ENCODE measurements around the gene GSTM3.
A peak's percentile ranks its signal among the peaks of the same experiment; 100 is the strongest.
"Not testable (repeated sequence)": the region's sequence is repeated elsewhere in the genome, so short reads cannot be mapped to it uniquely, and the experiment has no call there.

Gene GSTM3

GRCh38 chr1:109775398-109775797 lies 34.6 kb upstream of the GSTM3 start:
- DNase-seq (ENCODE audit: low read depth, low spot score) = no peak

GRCh38 chr1:109773900-109774485 lies 33.2 kb upstream of the GSTM3 start:
- DNase-seq (ENCODE audit: low read depth, low spot score) = peak; percentile 15

- peak; percentile 83 for DNase-seq (ENCODE audit: low read depth, low spot score)
Measured at GRCh38 chr1:109773203-109773899, 32.5 kb upstream of the GSTM3 start.

GRCh38 chr1:109772658-109773202 lies 31.9 kb upstream of the GSTM3 start:
- no peak for DNase-seq (ENCODE audit: low read depth, low spot score)

- no peak for DNase-seq (ENCODE audit: low read depth, low spot score)
Measured at GRCh38 chr1:109771712-109772657, 31.1 kb upstream of the GSTM3 start.

- DNase-seq (ENCODE audit: low read depth, low spot score) = peak; percentile 43
Measured at GRCh38 chr1:109770331-109771095, 29.7 kb upstream of the GSTM3 start.

GRCh38 chr1:109769330-109770078 lies 28.7 kb upstream of the GSTM3 start:
- DNase-seq (ENCODE audit: low read depth, low spot score) = no peak

- DNase-seq (ENCODE audit: low read depth, low spot score) = no peak
Measured at GRCh38 chr1:109768820-109769219, 28.0 kb upstream of the GSTM3 start.

GRCh38 chr1:109768335-109768650 lies 27.5 kb upstream of the GSTM3 start:
- DNase-seq (ENCODE audit: low read depth, low spot score) = no peak

GRCh38 chr1:109767637-109768334 lies 26.9 kb upstream of the GSTM3 start:
- no peak for DNase-seq (ENCODE audit: low read depth, low spot score)

- not testable (repeated sequence) for DNase-seq (ENCODE audit: low read depth, low spot score)
Measured at GRCh38 chr1:109766991-109767636, 26.3 kb upstream of the GSTM3 start.

- no peak for DNase-seq (ENCODE audit: low read depth, low spot score)
Measured at GRCh38 chr1:109765896-109766615, 25.2 kb upstream of the GSTM3 start.

GRCh38 chr1:109765483-109765815 lies 24.6 kb upstream of the GSTM3 start:
- no peak for DNase-seq (ENCODE audit: low read depth, low spot score)

GRCh38 chr1:109764561-109765482 lies 24.0 kb upstream of the GSTM3 start:
- no peak for DNase-seq (ENCODE audit: low read depth, low spot score)

- no peak for DNase-seq (ENCODE audit: low read depth, low spot score)
Measured at GRCh38 chr1:109763646-109764415, 23.0 kb upstream of the GSTM3 start, which contains the start of gene EPS8L3. TSS of gene EPS8L3 (minus strand) at chr1:109763923. CDS start at chr1:109761749, 2,174 bp downstream.

GRCh38 chr1:109762821-109763645 lies 22.2 kb upstream of the GSTM3 start:
- no peak for DNase-seq (ENCODE audit: low read depth, low spot score)

Data from ELF-1 (cell line).